SK-N-SH treated with all-trans-retinoic acid at 6 μM for 48 hours (cell line): ENCODE data around the gene GRM7.

ENCODE experiments used
- ATAC-seq: fragments of 200-7000 bp; cut with Tn5 transposase; 3 replicates; pipeline ENCODE4 v1.9.1; 2020; ENCODE audit warnings: mild to moderate bottlenecking, moderate library complexity
- ARNTL ChIP-seq: fragments of 450-650 bp; formaldehyde crosslinking; IDR thresholded peaks from 2 replicates; pipeline ENCODE4 v1.5.0; 2020; ENCODE audit warnings: low read depth, mild to moderate bottlenecking, moderate library complexity, borderline replicate concordance
- BACH2 ChIP-seq: fragments of 250-450 bp; sonication (Bioruptor Pico); IDR thresholded peaks from 2 replicates; pipeline ENCODE4 v1.9.0; 2021; ENCODE audit warnings: mild to moderate bottlenecking, borderline replicate concordance
- CSDC2 ChIP-seq: fragments of 250-450 bp; sonication (Bioruptor Pico); IDR thresholded peaks from 2 replicates; pipeline ENCODE4 v1.5.0; 2020; ENCODE audit warnings: mild to moderate bottlenecking, moderate library complexity
- CSRNP3 ChIP-seq: fragments of 250-450 bp; sonication (Bioruptor Pico); IDR thresholded peaks from 2 replicates; pipeline ENCODE4 v1.5.1; 2021; ENCODE audit warnings: mild to moderate bottlenecking, moderate library complexity
- ESRRG ChIP-seq: fragments of 250-450 bp; sonication (Bioruptor Pico); IDR thresholded peaks from 2 replicates; pipeline ENCODE4 v1.6.1; 2021; ENCODE audit warnings: mild to moderate bottlenecking
- GLIS3 ChIP-seq: fragments of 250-450 bp; sonication (Bioruptor Pico); IDR thresholded peaks from 2 replicates; pipeline ENCODE4 v1.5.0; 2020; ENCODE audit warnings: mild to moderate bottlenecking, moderate library complexity
- ISL1 ChIP-seq: fragments of 250-450 bp; sonication (Bioruptor Pico); IDR thresholded peaks from 2 replicates; pipeline ENCODE4 v2.1.2; 2022; ENCODE audit warnings: mild to moderate bottlenecking, moderate library complexity
- OSR1 ChIP-seq: fragments of 250-450 bp; sonication (Bioruptor Pico); IDR thresholded peaks from 2 replicates; pipeline ENCODE4 v1.8.0; 2022; ENCODE audit warnings: moderate library complexity, mild to moderate bottlenecking, inconsistent platforms
- PPARA ChIP-seq: fragments of 250-450 bp; sonication (Bioruptor Pico); IDR thresholded peaks from 2 replicates; pipeline ENCODE4 v1.5.0; 2020; ENCODE audit warnings: mild to moderate bottlenecking, borderline replicate concordance
- SNAI2 ChIP-seq: fragments of 250-450 bp; sonication (Bioruptor Pico); IDR thresholded peaks from 2 replicates; pipeline ENCODE4 v1.5.0; 2020; ENCODE audit warnings: mild to moderate bottlenecking, moderate library complexity
- TCF4 ChIP-seq: fragments of 250-450 bp; sonication (Bioruptor Pico); IDR thresholded peaks from 2 replicates; pipeline ENCODE4 v1.8.0; 2021; ENCODE audit warnings: mild to moderate bottlenecking, moderate library complexity, borderline replicate concordance
- TOX ChIP-seq: fragments of 250-450 bp; sonication (Bioruptor Pico); IDR thresholded peaks from 2 replicates; pipeline ENCODE4 v1.8.0; 2021; ENCODE audit warnings: mild to moderate bottlenecking, moderate library complexity, borderline replicate concordance
- ZC3H10 ChIP-seq: fragments of 250-450 bp; sonication (Bioruptor Pico); IDR thresholded peaks from 2 replicates; pipeline ENCODE4 v1.5.1; 2021; ENCODE audit warnings: mild to moderate bottlenecking, moderate library complexity
- ZFP3 ChIP-seq: fragments of 250-450 bp; sonication (Bioruptor Pico); IDR thresholded peaks from 2 replicates; pipeline ENCODE4 v1.5.0; 2020; ENCODE audit warnings: mild to moderate bottlenecking, moderate library complexity
- ZFP30 ChIP-seq: fragments of 450-650 bp; formaldehyde crosslinking; IDR thresholded peaks from 2 replicates; pipeline ENCODE4 v1.5.0; 2022; ENCODE audit warnings: mild to moderate bottlenecking, moderate library complexity
- ZNF565 ChIP-seq: fragments of 450-650 bp; formaldehyde crosslinking; conservative IDR thresholded peaks from 2 replicates; pipeline ENCODE4 v1.5.0; 2020; ENCODE audit warnings: low read depth, mild to moderate bottlenecking, moderate library complexity
- ZNF70 ChIP-seq: fragments of 450-650 bp; formaldehyde crosslinking; IDR thresholded peaks from 2 replicates; pipeline ENCODE4 v1.5.0; 2020; ENCODE audit warnings: mild to moderate bottlenecking, moderate library complexity
- ZNF8 ChIP-seq: fragments of 450-650 bp; formaldehyde crosslinking; IDR thresholded peaks from 2 replicates; pipeline ENCODE4 v1.5.0; 2020; ENCODE audit warnings: mild to moderate bottlenecking, moderate library complexity
- TF ChIP-seq, protein P1 (sequence below): fragments of 250-450 bp; sonication (Bioruptor Pico); IDR thresholded peaks from 2 replicates; pipeline ENCODE4 v1.8.0; 2020; ENCODE audit warnings: mild to moderate bottlenecking, moderate library complexity, borderline replicate concordance
- TF ChIP-seq, protein P2 (sequence below): fragments of 250-450 bp; sonication (Bioruptor Pico); IDR thresholded peaks from 2 replicates; pipeline ENCODE4 v1.8.0; 2021; ENCODE audit warnings: low read depth, mild to moderate bottlenecking, moderate library complexity, borderline replicate concordance
- TF ChIP-seq, protein P3 (sequence below): fragments of 250-450 bp; sonication (Bioruptor Pico); IDR thresholded peaks from 2 replicates; pipeline ENCODE4 v1.5.0; 2020; ENCODE audit warnings: mild to moderate bottlenecking, moderate library complexity

Gene GRM7

DNA sequence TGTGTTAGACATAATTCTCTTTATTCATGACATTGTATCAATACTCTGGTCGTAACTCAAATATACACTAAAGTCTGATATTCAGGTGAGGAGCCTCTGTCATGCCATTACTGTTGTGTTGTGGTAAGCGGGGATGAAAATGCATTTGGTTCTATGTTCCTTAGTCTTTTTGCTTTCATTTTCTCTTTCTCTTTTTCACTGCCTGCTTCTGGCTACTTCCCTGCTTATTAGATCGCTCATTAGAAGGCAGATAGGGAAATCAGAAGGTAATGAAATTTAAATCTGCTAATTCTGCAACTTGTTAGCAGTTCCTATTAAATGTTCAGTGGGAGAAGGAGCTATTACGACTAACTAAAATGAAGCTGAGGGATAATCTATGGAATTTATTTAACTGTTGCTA is 345.0 kb downstream of the GRM7 start:
- ATAC-seq, result no peak
- no peak for TF ChIP-seq ZNF8 (CRISPR knock-in tag)
- TF ChIP-seq, protein P1, sequence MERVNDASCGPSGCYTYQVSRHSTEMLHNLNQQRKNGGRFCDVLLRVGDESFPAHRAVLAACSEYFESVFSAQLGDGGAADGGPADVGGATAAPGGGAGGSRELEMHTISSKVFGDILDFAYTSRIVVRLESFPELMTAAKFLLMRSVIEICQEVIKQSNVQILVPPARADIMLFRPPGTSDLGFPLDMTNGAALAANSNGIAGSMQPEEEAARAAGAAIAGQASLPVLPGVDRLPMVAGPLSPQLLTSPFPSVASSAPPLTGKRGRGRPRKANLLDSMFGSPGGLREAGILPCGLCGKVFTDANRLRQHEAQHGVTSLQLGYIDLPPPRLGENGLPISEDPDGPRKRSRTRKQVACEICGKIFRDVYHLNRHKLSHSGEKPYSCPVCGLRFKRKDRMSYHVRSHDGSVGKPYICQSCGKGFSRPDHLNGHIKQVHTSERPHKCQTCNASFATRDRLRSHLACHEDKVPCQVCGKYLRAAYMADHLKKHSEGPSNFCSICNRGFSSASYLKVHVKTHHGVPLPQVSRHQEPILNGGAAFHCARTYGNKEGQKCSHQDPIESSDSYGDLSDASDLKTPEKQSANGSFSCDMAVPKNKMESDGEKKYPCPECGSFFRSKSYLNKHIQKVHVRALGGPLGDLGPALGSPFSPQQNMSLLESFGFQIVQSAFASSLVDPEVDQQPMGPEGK (CRISPR knock-in tag), result no peak
- TF ChIP-seq ZFP30 (CRISPR knock-in tag), result no peak
- no peak for TF ChIP-seq CSDC2 (CRISPR knock-in tag)
- TF ChIP-seq TCF4 (CRISPR knock-in tag), result no peak
- TF ChIP-seq, all 23 proteins: peak for 0

- TF ChIP-seq TOX (CRISPR knock-in tag) (no peak), ISL1 (CRISPR knock-in tag) (no peak), PPARA (CRISPR knock-in tag) (no peak), ZC3H10 (CRISPR knock-in tag) (no peak)
- TF ChIP-seq, protein P2, sequence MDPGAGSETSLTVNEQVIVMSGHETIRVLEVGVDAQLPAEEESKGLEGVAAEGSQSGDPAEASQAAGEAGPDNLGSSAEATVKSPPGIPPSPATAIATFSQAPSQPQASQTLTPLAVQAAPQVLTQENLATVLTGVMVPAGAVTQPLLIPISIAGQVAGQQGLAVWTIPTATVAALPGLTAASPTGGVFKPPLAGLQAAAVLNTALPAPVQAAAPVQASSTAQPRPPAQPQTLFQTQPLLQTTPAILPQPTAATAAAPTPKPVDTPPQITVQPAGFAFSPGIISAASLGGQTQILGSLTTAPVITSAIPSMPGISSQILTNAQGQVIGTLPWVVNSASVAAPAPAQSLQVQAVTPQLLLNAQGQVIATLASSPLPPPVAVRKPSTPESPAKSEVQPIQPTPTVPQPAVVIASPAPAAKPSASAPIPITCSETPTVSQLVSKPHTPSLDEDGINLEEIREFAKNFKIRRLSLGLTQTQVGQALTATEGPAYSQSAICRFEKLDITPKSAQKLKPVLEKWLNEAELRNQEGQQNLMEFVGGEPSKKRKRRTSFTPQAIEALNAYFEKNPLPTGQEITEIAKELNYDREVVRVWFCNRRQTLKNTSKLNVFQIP, result no peak
- no peak for ATAC-seq
Measured at GRCh38 chr3:7207125-7207524, 346.2 kb downstream of the GRM7 start.

GRCh38 chr3:7207928-7208327 is 347.0 kb downstream of the GRM7 start:
- ATAC-seq, result no peak
- TF ChIP-seq, protein P3, sequence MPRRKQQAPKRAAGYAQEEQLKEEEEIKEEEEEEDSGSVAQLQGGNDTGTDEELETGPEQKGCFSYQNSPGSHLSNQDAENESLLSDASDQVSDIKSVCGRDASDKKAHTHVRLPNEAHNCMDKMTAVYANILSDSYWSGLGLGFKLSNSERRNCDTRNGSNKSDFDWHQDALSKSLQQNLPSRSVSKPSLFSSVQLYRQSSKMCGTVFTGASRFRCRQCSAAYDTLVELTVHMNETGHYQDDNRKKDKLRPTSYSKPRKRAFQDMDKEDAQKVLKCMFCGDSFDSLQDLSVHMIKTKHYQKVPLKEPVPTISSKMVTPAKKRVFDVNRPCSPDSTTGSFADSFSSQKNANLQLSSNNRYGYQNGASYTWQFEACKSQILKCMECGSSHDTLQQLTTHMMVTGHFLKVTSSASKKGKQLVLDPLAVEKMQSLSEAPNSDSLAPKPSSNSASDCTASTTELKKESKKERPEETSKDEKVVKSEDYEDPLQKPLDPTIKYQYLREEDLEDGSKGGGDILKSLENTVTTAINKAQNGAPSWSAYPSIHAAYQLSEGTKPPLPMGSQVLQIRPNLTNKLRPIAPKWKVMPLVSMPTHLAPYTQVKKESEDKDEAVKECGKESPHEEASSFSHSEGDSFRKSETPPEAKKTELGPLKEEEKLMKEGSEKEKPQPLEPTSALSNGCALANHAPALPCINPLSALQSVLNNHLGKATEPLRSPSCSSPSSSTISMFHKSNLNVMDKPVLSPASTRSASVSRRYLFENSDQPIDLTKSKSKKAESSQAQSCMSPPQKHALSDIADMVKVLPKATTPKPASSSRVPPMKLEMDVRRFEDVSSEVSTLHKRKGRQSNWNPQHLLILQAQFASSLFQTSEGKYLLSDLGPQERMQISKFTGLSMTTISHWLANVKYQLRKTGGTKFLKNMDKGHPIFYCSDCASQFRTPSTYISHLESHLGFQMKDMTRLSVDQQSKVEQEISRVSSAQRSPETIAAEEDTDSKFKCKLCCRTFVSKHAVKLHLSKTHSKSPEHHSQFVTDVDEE (CRISPR knock-in tag), result no peak
- TF ChIP-seq ZC3H10 (CRISPR knock-in tag), result no peak
- TF ChIP-seq PPARA (CRISPR knock-in tag), result no peak
- no peak for TF ChIP-seq TOX (CRISPR knock-in tag)
- no peak for TF ChIP-seq TCF4 (CRISPR knock-in tag)
- TF ChIP-seq ARNTL (CRISPR knock-in tag), result no peak
- TF ChIP-seq ZFP30 (CRISPR knock-in tag), result no peak
- no peak for TF ChIP-seq ISL1 (CRISPR knock-in tag)
- TF ChIP-seq GLIS3 (CRISPR knock-in tag), result no peak
- TF ChIP-seq CSRNP3 (CRISPR knock-in tag), result no peak
- no peak for TF ChIP-seq BACH2 (CRISPR knock-in tag)
- TF ChIP-seq ESRRG, result no peak
- TF ChIP-seq ZNF70, result no peak
- TF ChIP-seq CSDC2 (CRISPR knock-in tag), result no peak
- no peak for TF ChIP-seq SNAI2 (CRISPR knock-in tag)
- TF ChIP-seq, protein P1 (CRISPR knock-in tag), result no peak
- TF ChIP-seq OSR1 (CRISPR knock-in tag), result no peak

- TF ChIP-seq ZFP30 (CRISPR knock-in tag) (no peak), ZNF8 (CRISPR knock-in tag) (no peak), ZNF565 (CRISPR knock-in tag) (no peak), BACH2 (CRISPR knock-in tag) (no peak), GLIS3 (CRISPR knock-in tag) (no peak), ARNTL (CRISPR knock-in tag) (no peak), CSDC2 (CRISPR knock-in tag) (no peak), CSRNP3 (CRISPR knock-in tag) (no peak), ESRRG (no peak), ZFP3 (CRISPR knock-in tag) (no peak)
- TF ChIP-seq, protein P1 (CRISPR knock-in tag), result no peak
- ATAC-seq, result no peak
Measured at GRCh38 chr3:7209098-7209497, 348.2 kb downstream of the GRM7 start.
